GM13976 (cell line): ENCODE data around the gene PIAS1.

Experiments
- DNase-seq: peaks from one replicate; pipeline ENCODE4 v3.0.0; 2012; ENCODE audit warnings: low spot score
- CTCF ChIP-seq: IDR thresholded peaks from 2 replicates; pipeline ENCODE4 v1.5.1; 2012; ENCODE audit warnings: borderline replicate concordance, mild to moderate bottlenecking; ENCODE audit not compliant: insufficient read depth; ENCODE audit errors: extremely low read depth, missing control alignments, control extremely low read depth
- in situ Hi-C: fragments of 300-500 bp; cut with MboI; formaldehyde crosslinking; loops from one replicate; pipeline ENCODE4 v1.12.0; 2022; ENCODE audit warnings: low sequenced_read_pairs, mixed read lengths, inconsistent platforms; ENCODE audit not compliant: unreplicated experiment

Gene PIAS1

GRCh38 chr15:68075764-68076385 is 21.8 kb downstream of the PIAS1 start:
- in situ Hi-C loops: no loop called here
- DNase-seq: no peak
- TF ChIP-seq CTCF: no peak

GRCh38 chr15:68078365-68078764 is 24.2 kb downstream of the PIAS1 start:
- no peak for DNase-seq
- no peak for TF ChIP-seq CTCF
- in situ Hi-C loops: no loop called here

GRCh38 chr15:68080334-68080733 is 26.2 kb downstream of the PIAS1 start:
- no peak for DNase-seq
- no peak for TF ChIP-seq CTCF
- in situ Hi-C loops: no loop called here

- no peak for DNase-seq
- in situ Hi-C loops: no loop called here
- TF ChIP-seq CTCF: no peak
These were observed 26.7 kb downstream of the PIAS1 start for GRCh38 chr15:68080783-68081182.

- no peak for TF ChIP-seq CTCF
- DNase-seq: no peak
- in situ Hi-C loops: no loop called here
These were observed 27.9 kb downstream of the PIAS1 start for GRCh38 chr15:68081869-68082505.

GRCh38 chr15:68082735-68083134 is 28.6 kb downstream of the PIAS1 start:
- no peak for DNase-seq
- no peak for TF ChIP-seq CTCF
- in situ Hi-C loops: no loop called here
